ENCODE data around the gene CIRBP.

DNA sequence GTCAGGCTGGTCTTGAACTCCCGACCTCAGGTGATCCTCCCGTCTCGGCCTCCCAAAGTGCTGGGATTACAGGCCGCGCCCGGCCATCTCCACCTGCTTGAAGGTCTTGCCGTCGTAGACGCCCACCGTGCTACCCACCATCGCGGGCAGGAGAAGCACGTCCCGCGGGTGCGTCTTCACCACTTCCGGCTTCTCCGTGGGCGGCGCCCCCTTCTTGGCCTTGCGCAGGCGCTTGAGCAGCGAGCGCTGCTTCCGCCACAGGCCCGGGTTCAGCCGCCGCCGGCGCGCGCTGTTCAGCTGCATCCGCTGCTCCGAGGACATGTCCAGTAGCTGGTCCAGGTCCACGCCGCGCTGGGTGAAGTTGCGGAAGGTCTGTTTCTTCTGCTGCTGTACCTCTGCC lies 38.2 kb downstream of the CIRBP start:
- TF ChIP-seq FOXM1 (IDR thresholded peaks at IDR 0.05; ENCODE audit: borderline replicate concordance, low read depth) (no peak), CREB1 (IDR thresholded peaks at IDR 0.05; ENCODE audit: low read depth) (no peak), CEBPB (IDR thresholded peaks at IDR 0.05) (no peak)

All from Ishikawa (cell line).